Measurements from ENCODE around the gene SLC9A3.
A peak's percentile ranks its signal among the peaks of the same experiment; 100 is the strongest.

The SLC9A3 gene

DNA sequence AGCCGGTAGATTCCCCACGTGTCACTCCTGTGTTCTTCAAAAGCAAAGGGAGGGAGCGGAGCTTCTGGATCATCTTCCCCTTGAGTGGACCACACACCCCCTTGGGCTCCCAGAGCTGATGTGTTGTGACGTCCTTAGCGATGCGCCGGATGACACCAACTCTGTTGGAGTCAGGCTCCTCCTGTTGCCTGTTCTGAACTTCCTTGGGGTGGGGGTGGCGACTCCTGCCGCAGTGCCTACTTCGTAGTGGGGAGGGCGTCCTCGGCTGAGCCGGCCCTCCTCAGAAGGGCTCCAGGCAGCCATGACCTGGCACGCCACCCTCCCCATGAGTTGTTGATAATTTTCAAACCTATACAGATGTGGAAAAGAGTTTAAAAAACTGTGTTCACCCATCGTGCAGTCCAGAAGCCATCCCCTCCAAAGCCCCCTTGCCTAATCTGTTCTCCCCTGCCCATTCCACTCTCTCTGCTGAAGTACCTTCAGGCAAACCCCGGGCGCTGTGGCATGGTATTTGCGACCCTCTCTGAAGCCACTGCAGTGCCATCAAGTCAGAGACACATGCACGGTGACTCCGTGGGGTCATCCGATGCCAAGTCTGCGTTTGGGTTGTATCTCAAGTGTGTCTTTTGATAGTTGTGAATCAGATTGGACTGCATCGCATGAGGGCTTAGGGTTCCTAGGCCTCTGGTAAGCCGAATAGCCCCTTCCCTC is 64.5 kb downstream of the SLC9A3 start:
- in situ Hi-C loops (cut with MboI; ENCODE audit: low sequenced_read_pairs, unreplicated experiment): no loop called here
- DNase-seq (ENCODE audit: low spot score): no peak
- TF ChIP-seq, protein P1, sequence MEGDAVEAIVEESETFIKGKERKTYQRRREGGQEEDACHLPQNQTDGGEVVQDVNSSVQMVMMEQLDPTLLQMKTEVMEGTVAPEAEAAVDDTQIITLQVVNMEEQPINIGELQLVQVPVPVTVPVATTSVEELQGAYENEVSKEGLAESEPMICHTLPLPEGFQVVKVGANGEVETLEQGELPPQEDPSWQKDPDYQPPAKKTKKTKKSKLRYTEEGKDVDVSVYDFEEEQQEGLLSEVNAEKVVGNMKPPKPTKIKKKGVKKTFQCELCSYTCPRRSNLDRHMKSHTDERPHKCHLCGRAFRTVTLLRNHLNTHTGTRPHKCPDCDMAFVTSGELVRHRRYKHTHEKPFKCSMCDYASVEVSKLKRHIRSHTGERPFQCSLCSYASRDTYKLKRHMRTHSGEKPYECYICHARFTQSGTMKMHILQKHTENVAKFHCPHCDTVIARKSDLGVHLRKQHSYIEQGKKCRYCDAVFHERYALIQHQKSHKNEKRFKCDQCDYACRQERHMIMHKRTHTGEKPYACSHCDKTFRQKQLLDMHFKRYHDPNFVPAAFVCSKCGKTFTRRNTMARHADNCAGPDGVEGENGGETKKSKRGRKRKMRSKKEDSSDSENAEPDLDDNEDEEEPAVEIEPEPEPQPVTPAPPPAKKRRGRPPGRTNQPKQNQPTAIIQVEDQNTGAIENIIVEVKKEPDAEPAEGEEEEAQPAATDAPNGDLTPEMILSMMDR (IDR thresholded peaks at IDR 0.05; ENCODE audit: borderline replicate concordance, control extremely low read depth, extremely low read depth, insufficient read depth, missing control alignments): no peak

DNA sequence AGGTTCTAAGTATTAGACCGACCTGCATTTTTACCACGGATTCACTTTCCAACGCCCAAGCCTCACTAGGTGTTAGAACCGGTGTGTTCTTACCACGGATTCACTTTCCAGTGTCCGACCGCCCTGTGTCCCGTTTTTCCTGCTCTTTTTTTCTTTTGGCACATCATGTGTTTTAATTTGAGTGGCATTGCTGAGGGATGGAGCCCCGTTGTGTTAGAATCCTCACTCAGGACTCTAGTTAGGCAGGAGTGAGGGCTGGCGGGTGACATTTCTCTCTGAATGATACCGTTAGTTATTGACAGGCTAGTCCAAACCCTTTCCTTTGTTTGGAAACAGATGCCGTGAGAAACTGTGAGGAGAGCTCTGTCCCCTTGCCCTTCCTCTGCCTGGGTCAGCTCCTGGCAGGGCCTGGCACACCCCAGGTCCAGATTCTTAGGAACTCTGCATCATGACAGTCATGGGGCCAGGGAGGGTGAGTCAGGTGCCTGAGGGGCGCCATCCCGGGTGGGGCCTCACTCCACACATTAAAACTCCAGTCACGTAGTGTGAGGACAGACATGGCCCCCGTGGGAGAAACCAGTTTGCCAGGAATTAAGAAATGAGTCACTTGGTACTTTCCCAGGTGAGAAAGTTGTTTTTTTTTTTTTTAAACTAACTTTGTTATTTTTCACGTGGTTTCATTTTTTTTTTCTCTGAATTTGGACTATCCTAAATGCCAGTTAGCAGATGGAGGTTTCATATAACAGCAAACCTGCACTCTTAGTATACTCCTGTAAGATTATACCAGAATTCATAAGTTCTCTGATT is 65.5 kb downstream of the SLC9A3 start:
- TF ChIP-seq, protein P1 (IDR thresholded peaks at IDR 0.05; ENCODE audit: borderline replicate concordance, control extremely low read depth, extremely low read depth, insufficient read depth, missing control alignments): no peak
- in situ Hi-C loops (cut with MboI; ENCODE audit: low sequenced_read_pairs, unreplicated experiment): no loop called here
- DNase-seq (ENCODE audit: low spot score): peak; percentile 79

DNA sequence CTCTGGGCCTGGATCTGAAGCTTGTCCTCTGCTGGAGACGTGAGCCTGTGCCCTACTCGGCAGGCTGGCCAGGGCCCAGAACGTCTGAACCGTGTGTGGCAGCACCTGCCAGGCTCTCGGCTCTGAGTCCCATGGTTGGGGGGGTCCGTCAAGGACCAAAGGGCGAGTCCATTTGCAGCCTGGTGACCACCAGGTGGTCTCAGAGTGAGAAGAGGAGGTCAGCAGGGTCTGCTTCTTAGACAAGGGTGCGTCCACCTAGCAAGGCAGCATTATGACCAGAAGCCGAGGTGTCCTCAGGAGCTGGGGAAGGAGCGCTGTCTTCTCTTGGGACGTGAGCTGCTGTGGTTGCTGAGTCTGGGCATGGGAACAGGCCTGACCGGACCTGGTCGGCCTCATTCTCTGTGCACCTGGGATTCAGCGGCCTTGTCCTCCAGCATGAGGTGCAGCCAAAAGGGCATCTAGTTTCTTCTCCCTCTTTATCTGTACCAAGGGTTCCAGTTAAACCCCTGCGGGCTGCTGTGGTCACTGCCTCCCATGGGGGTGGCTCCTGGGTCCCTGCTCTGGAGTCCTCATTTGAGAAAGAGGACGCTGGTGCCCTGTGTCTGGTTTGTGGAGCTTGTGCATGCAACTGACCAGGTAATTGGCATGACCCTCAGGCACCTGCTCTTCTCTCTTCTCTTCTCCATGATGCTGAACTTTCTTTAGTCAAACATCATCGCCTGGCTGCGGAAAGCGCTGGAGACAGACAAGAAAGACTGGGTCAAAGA is 66.9 kb downstream of the SLC9A3 start:
- in situ Hi-C loops (cut with MboI; ENCODE audit: low sequenced_read_pairs, unreplicated experiment): no loop called here
- DNase-seq (ENCODE audit: low spot score): no peak
- TF ChIP-seq, protein P1 (IDR thresholded peaks at IDR 0.05; ENCODE audit: borderline replicate concordance, control extremely low read depth, extremely low read depth, insufficient read depth, missing control alignments): no peak

DNA sequence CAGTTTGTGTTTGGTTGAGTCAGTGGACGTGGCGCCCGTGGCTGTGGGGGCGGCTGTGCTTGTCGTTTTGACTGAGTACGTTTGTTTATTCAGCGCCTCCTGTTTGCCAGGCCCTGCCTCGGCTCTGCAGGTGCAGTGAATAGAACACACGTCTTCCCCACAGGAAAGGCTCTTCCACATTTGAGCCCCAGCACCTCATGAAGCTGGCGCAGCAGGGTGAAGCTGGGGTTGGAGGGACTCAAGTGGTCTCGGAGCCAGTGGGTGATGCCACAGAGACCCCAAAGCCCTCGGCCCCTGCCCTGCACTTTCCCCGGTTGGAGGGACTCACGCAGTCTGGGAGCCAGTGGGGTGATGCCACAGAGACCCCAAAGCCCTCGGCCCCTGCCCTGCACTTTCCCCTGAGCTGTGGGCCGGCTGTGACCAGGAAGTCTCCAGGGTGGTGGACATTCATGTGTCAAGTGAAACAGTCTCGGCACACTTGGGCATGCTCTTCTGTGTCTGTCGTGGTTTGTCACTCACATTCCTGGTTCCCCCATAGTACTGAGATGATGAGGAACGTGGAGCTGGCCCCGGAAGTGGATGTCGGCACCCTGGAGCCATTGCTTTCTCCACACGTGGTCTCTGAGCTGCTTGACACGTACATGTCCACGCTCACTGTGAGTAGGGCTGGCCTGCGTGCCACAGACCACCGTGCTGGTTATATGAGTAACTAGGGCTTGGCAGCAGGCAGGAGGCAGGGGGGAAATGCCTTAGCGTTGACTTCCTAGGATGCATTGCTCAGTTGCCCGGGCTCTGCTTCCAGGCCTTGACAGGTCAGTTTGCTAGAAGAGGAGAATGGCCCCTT is 67.7 kb downstream of the SLC9A3 start:
- TF ChIP-seq, protein P1 (IDR thresholded peaks at IDR 0.05; ENCODE audit: borderline replicate concordance, control extremely low read depth, extremely low read depth, insufficient read depth, missing control alignments): no peak
- no peak for DNase-seq (ENCODE audit: low spot score)
- in situ Hi-C loops (cut with MboI; ENCODE audit: low sequenced_read_pairs, unreplicated experiment): no loop called here

DNA sequence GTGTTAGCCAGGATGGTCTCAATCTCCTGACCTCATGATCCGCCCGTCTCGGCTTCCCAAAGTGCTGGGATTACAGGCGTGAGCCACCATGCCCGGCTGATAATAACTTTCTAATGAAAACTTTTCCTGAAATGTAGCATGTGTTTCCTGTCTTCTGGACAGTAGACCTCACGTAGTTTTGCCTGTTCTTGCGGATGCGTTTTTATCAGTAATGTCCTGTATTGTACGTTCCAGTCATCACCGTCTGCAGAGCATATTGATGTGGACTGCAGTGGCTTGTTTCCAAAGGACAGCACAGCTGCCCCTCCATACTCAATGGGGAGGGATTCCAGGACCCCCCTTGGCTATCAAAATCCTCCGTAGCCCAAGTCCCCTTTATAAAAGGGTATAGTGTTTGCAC is 68.4 kb downstream of the SLC9A3 start:
- DNase-seq (ENCODE audit: low spot score): no peak
- TF ChIP-seq, protein P1 (IDR thresholded peaks at IDR 0.05; ENCODE audit: borderline replicate concordance, control extremely low read depth, extremely low read depth, insufficient read depth, missing control alignments): no peak
- in situ Hi-C loops (cut with MboI; ENCODE audit: low sequenced_read_pairs, unreplicated experiment): no loop called here

DNA sequence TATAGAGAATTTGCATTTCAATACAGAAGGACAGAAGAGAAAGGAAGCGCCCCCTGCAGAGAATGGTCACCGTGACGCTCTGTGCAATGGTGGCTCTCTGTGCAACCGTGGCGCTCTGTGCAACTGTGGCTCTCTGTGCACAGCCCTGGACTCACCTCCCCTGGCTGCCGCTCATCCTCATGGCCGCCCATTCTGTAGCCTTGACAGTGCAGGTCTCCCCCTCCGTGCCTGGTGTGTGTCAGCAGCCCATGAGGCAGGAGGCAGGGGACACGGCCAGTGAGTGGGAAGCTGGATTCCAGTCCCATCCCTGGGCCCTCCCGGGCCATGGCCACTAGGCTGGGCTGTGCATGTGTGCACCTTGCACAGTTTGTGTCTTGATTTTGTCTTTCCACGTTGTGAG is 69.3 kb downstream of the SLC9A3 start:
- DNase-seq (ENCODE audit: low spot score): no peak
- in situ Hi-C loops (cut with MboI; ENCODE audit: low sequenced_read_pairs, unreplicated experiment): no loop called here
- TF ChIP-seq, protein P1 (IDR thresholded peaks at IDR 0.05; ENCODE audit: borderline replicate concordance, control extremely low read depth, extremely low read depth, insufficient read depth, missing control alignments): no peak

Measured in GM13976 (cell line).